HG03097 (cell line): ENCODE results near the gene PDSS1.

Experiments used
- ATAC-seq: cut with Tn5 transposase; IDR thresholded peaks from one replicate; pipeline ENCODE4 v1.9.1; 2021; ENCODE audit not compliant: unreplicated experiment, low FRiP score

PDSS1 gene

GRCh38 chr10:26698909-26699308 is 1.4 kb downstream of the PDSS1 start:
- no peak for ATAC-seq

GRCh38 chr10:26699631-26700030 is 2.1 kb downstream of the PDSS1 start:
- ATAC-seq, result no peak

- ATAC-seq, result no peak
Measured at GRCh38 chr10:26700884-26701630, 3.6 kb downstream of the PDSS1 start.

- no peak for ATAC-seq
Measured at GRCh38 chr10:26703096-26703495, 5.6 kb downstream of the PDSS1 start.

- no peak for ATAC-seq
Measured at GRCh38 chr10:26703974-26704373, 6.5 kb downstream of the PDSS1 start.

DNA sequence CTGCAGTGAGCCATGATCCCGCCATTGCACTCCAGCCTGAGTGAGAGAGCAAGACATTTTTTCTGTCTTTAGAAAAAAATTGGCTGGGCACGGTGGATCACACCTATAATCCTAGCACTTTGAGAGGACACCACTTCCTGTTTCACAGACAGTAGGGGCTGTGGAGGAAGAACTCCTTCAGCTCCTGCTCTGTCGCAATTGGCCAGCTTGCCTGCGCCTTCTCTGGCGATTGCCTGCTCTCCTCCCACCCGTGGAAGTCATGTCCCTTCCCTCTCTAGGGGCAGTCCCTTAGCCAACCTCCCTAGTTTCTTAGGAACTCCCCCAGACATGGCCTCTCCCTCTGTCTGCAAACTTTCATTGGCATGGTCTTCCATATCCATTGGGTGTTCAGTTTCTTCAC is 8.7 kb downstream of the PDSS1 start:
- no peak for ATAC-seq

DNA sequence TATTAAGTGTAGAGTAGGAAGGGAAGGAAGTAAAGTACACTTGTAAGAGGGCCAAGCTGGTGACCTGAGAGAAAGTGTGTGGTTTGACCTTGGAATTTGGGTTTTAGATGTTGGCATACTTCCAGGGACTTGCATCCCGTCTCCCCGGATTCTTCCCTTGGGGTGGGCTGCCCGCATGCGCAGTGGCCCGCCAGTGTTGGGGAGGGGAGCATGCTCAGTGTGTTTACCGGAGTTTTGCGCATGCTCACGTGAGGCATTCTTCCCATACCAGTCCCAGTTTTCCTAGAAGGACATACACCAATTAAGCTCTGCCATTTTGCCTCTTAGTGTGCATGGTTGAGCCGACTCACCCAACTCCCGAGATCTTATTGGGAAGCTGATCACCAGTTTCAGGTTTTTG is 9.4 kb downstream of the PDSS1 start:
- no peak for ATAC-seq

DNA sequence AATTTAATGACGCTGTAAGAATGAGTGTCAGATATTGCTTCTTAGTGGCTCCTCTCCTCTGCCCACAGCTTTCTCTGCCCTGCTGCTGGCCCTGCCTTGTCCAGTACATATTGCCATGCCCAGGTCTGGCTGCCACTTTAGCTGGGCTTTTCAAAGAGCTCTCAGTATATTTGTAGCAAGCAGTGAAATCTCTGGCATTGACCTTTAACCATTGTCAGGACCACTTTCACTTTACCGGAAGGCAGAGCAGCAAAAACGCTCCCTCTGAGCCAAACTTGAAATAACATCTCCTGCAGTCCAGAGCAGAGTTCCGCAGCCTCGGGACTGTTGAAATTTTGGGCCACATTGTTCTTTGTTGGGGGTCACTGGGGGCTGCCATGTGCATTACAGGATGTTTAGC is 13.8 kb downstream of the PDSS1 start:
- ATAC-seq, result no peak

- no peak for ATAC-seq
Measured at GRCh38 chr10:26714415-26715136, 17.1 kb downstream of the PDSS1 start.

DNA sequence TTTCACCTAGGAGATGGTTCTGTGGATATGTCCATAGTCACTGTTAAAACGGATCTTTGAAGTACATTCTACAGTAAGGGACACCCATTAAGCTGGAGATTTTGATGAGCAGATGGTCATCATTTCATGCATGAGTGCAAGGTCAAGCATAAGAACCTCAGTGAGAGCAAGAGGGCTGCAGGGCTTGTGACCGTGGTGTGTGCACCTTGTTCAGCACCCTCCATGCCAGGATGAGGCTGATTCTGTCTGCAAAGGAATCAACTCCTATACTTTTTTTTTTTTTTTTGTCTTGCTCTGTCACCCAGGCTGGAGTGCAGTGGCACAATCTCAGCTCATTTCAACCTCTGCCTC is 17.6 kb downstream of the PDSS1 start:
- ATAC-seq, result no peak

DNA sequence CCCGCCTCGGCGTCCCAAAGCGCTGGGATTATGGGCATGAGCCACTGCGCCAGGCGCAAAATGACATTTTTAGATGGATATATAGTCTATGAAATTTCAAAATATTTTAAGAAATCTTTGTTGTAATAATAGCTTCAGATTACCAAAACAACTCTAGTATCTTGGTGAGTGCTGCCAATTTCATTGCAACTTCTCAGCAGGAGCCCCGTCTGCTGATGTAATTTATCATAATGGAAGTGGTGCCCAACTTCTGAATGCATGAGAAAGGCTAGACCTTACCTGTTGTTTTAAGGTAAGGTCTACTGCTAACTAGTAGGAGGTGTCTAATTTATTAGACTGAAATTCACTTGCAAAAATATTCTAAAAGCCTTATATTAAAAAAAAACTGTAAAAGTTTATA is 20.0 kb downstream of the PDSS1 start:
- ATAC-seq, result no peak

GRCh38 chr10:26721561-26721960 is 24.1 kb downstream of the PDSS1 start:
- ATAC-seq, result no peak

GRCh38 chr10:26723016-26723415 is 25.5 kb downstream of the PDSS1 start:
- no peak for ATAC-seq

DNA sequence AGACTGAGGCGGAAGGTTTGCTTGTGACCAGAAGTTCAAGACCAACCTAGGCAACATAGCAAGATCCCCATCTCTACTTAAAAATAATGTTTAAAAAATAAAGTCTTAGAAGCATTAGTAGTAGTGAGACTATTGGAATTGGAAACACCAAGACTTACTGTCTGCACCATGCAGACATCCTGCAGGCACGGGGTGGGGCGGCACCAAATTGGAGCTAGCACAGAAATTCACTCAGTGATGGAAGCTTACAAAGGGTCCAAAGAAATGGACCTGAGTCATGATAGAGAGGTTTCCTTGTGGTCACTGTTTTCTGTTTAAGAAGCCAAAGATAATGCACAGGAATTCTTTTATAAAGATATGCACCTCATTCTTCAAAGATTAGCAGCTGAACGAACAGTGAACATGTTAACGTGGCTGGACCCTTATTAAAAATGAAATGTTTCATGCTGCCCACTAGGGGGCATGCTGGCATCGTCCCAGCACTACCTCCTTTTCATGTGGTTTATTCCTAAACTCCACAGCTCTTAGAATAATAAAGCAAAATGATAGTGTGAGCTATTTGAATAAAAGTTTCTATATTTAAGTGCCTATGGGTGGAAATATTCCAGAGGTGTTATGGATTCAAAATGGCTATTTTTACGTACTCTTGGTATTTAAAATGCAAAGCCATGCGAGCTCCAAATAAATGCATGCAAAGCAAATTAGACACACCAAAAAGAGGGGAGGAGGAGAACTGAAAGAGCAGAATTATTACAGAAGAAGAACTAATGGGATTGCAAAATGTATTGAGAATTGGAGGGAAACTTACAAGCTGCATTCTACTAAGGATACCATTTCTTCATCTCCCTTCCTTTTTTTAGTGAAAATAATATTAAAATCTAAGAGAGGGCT is 28.6 kb downstream of the PDSS1 start:
- no peak for ATAC-seq

GRCh38 chr10:26727005-26727404 is 29.5 kb downstream of the PDSS1 start:
- no peak for ATAC-seq

GRCh38 chr10:26728957-26729356 is 31.5 kb downstream of the PDSS1 start:
- ATAC-seq, result no peak

GRCh38 chr10:26729395-26729794 is 31.9 kb downstream of the PDSS1 start:
- no peak for ATAC-seq

DNA sequence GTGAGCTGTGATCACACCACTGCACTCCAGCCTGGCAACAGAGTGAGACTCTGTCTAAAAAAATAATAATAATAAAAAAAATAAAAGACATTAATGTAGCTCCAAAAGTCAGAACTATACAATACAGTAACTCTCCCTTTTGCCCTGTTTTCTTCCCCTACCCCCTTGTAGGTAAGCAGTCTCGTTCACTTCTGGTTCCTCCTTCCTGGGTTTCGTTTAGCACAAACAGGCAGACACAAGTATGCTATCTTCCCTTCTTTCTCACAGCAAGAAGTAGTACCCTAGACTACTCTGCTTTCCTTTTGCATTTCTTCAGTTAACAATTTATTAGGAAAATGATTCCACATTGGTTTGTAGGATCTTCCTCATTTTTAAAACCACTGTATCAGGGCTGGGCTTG is 33.1 kb downstream of the PDSS1 start:
- ATAC-seq, result no peak

DNA sequence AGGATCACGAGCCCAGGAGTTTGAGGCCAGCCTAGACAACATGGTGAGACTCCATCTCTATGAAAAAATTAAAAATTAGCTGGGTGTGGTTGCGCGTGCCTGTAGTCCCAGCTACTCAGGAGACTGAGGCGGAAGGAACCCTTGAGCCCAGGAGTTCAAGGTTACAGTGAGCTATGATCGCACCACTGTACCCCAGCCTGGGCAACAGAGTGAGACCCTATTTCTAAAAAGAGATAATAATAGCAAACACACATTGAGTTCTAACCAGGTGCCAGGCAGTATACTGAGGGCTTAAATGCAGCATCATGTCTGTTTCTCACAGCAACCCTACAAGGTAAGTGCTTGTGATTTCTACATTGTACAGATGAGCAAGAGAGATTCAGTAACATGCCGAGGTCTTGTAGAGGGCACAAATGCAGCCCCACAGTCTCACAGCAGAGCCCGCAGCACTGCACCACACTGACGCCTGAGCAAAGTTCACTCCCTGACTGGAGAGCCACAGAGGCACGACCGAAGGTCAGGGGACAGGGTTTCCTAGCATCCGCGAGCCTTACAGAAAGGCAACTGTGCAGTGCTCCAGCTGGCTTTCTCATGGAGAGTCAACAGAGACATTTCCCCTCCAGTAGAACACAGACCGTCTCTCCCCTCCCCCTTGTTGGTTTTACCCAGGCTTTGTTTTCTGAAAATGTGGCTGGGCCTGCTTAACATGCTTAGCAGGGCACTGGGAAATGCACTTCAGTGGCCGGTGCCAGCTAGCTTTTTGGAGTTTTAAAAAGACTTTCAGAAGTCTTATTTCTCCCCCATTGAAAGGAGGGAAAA is 36.5 kb downstream of the PDSS1 start:
- ATAC-seq, result no peak

DNA sequence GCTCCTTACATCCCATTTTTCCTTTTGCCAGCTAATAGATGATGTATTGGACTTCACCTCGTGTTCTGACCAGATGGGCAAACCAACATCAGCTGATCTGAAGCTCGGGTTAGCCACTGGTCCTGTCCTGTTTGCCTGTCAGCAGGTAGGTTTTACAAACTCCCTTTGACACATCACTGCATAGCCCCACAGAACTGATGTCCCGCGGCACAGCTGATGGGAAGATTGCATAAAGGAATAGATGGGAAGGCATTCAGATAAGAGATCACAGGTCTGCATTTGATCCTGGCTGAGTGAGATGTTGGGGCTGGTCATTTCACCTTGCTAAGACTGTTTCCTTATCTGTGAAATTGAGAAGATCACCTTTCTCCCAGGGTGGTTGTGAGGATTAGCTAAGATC is 37.9 kb downstream of the PDSS1 start:
- ATAC-seq, result no peak

DNA sequence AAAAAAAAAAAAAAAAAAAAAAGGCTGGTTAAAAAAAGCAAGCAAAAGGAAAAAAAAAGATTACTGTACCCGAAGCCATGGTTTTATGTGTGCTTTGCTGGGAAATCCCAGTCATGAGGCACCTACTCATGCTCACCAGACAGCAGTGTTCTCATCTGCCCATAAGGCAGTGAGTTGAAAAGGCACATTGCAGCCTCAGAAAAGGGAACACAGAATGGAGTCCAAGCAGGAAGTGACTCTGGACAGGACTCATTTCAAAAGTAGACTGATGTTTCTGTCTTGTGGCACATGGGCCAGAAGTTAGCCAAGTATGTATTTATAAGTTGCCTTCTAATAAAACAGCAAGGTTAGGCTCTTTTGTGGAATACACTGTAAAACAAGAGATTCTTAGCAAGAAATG is 40.2 kb downstream of the PDSS1 start:
- ATAC-seq, result peak; percentile 68
